Fibroblast of skin of abdomen (primary cell): ENCODE results near the gene KCNK13.

Source experiments
- DNase-seq: peaks from one replicate; pipeline ENCODE4 v3.0.0-alpha.2; 2013

Gene KCNK13

GRCh38 chr14:90132821-90133570, 71.2 kb downstream of the KCNK13 start:
- DNase-seq: no peak

- no peak for DNase-seq
These were observed 75.1 kb downstream of the KCNK13 start for GRCh38 chr14:90136904-90137303.

GRCh38 chr14:90137807-90138206, 76.0 kb downstream of the KCNK13 start:
- DNase-seq: no peak

GRCh38 chr14:90139199-90139598, 77.4 kb downstream of the KCNK13 start:
- DNase-seq: no peak

- peak; percentile 20 for DNase-seq
These were observed 78.6 kb downstream of the KCNK13 start for GRCh38 chr14:90140298-90140955.

- DNase-seq: peak; percentile 4
These were observed 79.1 kb downstream of the KCNK13 start for GRCh38 chr14:90140956-90141316.

GRCh38 chr14:90153429-90153828, 91.6 kb downstream of the KCNK13 start:
- no peak for DNase-seq

- DNase-seq: no peak
These were observed 92.3 kb downstream of the KCNK13 start for GRCh38 chr14:90154110-90154509.

GRCh38 chr14:90159146-90159545, 97.4 kb downstream of the KCNK13 start:
- DNase-seq: no peak

GRCh38 chr14:90159688-90160087, 97.9 kb downstream of the KCNK13 start:
- no peak for DNase-seq

- DNase-seq: no peak
These were observed 99.3 kb downstream of the KCNK13 start for GRCh38 chr14:90161129-90161528.

- DNase-seq: peak; percentile 52
These were observed 106.8 kb downstream of the KCNK13 start for GRCh38 chr14:90168425-90169105.

GRCh38 chr14:90175631-90176030, 113.8 kb downstream of the KCNK13 start:
- DNase-seq: no peak

GRCh38 chr14:90177539-90178189, 115.9 kb downstream of the KCNK13 start:
- DNase-seq: peak; percentile 3

- DNase-seq: no peak
These were observed 117.6 kb downstream of the KCNK13 start for GRCh38 chr14:90179357-90179756.

GRCh38 chr14:90179809-90180779, 118.3 kb downstream of the KCNK13 start:
- no peak for DNase-seq

GRCh38 chr14:90184094-90184493, 122.3 kb downstream of the KCNK13 start:
- DNase-seq: no peak

- no peak for DNase-seq
These were observed 122.9 kb downstream of the KCNK13 start for GRCh38 chr14:90184571-90185266.

GRCh38 chr14:90188588-90188987, 126.8 kb downstream of the KCNK13 start:
- no peak for DNase-seq

- no peak for DNase-seq
These were observed 129.4 kb downstream of the KCNK13 start for GRCh38 chr14:90191154-90191553.

GRCh38 chr14:90191585-90191984, 129.8 kb downstream of the KCNK13 start:
- DNase-seq: no peak
